Astrocyte (in vitro differentiated cells and primary cell): ENCODE data around the gene FER. TPM values are rescaled to one million over a fixed set of nuclear protein-coding genes. Genes with fewer than 3 reads are reported as not detected.

Source experiments
- DNase-seq: peaks from one replicate; pipeline ENCODE4 v3.0.0-alpha.2; 2010; ENCODE audit warnings: low read depth
- FAIRE-seq: peaks from 2 replicates; lab custom pipeline; 2011; peaks lifted over from hg19 to GRCh38; lab: Jason Lieb, UNC
- H2AFZ ChIP-seq: 2 replicates; pipeline ENCODE4 v1.6.0; 2012; ENCODE audit warnings: low read depth, low read length, inconsistent platforms
- H3K27ac ChIP-seq: 2 replicates; pipeline ENCODE4 v1.5.1; 2011; ENCODE audit warnings: low read depth, low read length, inconsistent platforms
- H3K27me3 ChIP-seq: 2 replicates; pipeline ENCODE4 v1.6.0; 2011; ENCODE audit warnings: low read length, inconsistent platforms; ENCODE audit not compliant: insufficient read depth
- H3K36me3 ChIP-seq: 2 replicates; pipeline ENCODE4 v1.5.1; 2011; ENCODE audit warnings: low read length, inconsistent platforms; ENCODE audit not compliant: insufficient read depth
- H3K4me1 ChIP-seq: 2 replicates; pipeline ENCODE4 v1.5.1; 2011; ENCODE audit warnings: low read length, inconsistent platforms; ENCODE audit not compliant: insufficient read depth
- H3K4me2 ChIP-seq: 2 replicates; pipeline ENCODE4 v1.6.0; 2012; ENCODE audit warnings: low read length, inconsistent platforms
- H3K4me3 ChIP-seq: 2 replicates; pipeline ENCODE4 v1.5.1; 2011; ENCODE audit warnings: low read depth, mild to moderate bottlenecking, low read length, inconsistent platforms; ENCODE audit not compliant: insufficient read depth
- H3K79me2 ChIP-seq: 2 replicates; pipeline ENCODE4 v1.6.0; 2012; ENCODE audit warnings: mild to moderate bottlenecking, low read length, inconsistent platforms; ENCODE audit not compliant: insufficient read depth
- H3K9ac ChIP-seq: 2 replicates; pipeline ENCODE4 v1.6.0; 2012; ENCODE audit warnings: mild to moderate bottlenecking, low read length, inconsistent platforms
- H3K9me3 ChIP-seq: 2 replicates; pipeline ENCODE4 v1.5.1; 2012; ENCODE audit warnings: low read depth, mild to moderate bottlenecking, low read length, inconsistent platforms; ENCODE audit not compliant: insufficient read depth
- H4K20me1 ChIP-seq: 2 replicates; pipeline ENCODE4 v1.6.0; 2012; ENCODE audit warnings: low read length, inconsistent platforms; ENCODE audit not compliant: insufficient read depth
- H3K27ac Mint-ChIP-seq: one replicate; pipeline ENCODE4 v1.8.0; 2021; ENCODE audit warnings: mild to moderate bottlenecking, mixed read lengths; ENCODE audit not compliant: unreplicated experiment
- H3K27me3 Mint-ChIP-seq: one replicate; pipeline ENCODE4 v1.8.0; 2021; ENCODE audit warnings: low read depth, mixed read lengths; ENCODE audit not compliant: unreplicated experiment
- H3K36me3 Mint-ChIP-seq: one replicate; pipeline ENCODE4 v1.8.0; 2021; ENCODE audit warnings: low read depth, mixed read lengths; ENCODE audit not compliant: unreplicated experiment
- H3K4me1 Mint-ChIP-seq: one replicate; pipeline ENCODE4 v1.8.0; 2021; ENCODE audit warnings: low read depth, mixed read lengths; ENCODE audit not compliant: unreplicated experiment
- H3K4me3 Mint-ChIP-seq: one replicate; pipeline ENCODE4 v1.8.0; 2021; ENCODE audit warnings: mild to moderate bottlenecking, moderate library complexity, mixed read lengths; ENCODE audit not compliant: unreplicated experiment
- H3K9me3 Mint-ChIP-seq: one replicate; pipeline ENCODE4 v1.8.0; 2021; ENCODE audit warnings: mild to moderate bottlenecking, mixed read lengths; ENCODE audit not compliant: unreplicated experiment
- EZH2 ChIP-seq: IDR thresholded peaks from 2 replicates; pipeline ENCODE4 v1.6.1; 2012; ENCODE audit warnings: mild to moderate bottlenecking, low read length, inconsistent platforms; ENCODE audit not compliant: insufficient read depth
- total RNA-seq: library from RNA; stranded (reverse); gene quantifications from 2 replicates; pipeline ENCODE4 v1.2.1, GENCODE V29; 2021
- TF ChIP-seq, protein P1 (sequence below): IDR thresholded peaks from 2 replicates; pipeline ENCODE4 v1.5.1; 2011; ENCODE audit warnings: low read depth, mild to moderate bottlenecking, inconsistent platforms, low read length, moderate library complexity; ENCODE audit not compliant: insufficient read depth

The FER gene
- total RNA-seq, 1 donor from 2014 or later = 21.6 TPM

DNA sequence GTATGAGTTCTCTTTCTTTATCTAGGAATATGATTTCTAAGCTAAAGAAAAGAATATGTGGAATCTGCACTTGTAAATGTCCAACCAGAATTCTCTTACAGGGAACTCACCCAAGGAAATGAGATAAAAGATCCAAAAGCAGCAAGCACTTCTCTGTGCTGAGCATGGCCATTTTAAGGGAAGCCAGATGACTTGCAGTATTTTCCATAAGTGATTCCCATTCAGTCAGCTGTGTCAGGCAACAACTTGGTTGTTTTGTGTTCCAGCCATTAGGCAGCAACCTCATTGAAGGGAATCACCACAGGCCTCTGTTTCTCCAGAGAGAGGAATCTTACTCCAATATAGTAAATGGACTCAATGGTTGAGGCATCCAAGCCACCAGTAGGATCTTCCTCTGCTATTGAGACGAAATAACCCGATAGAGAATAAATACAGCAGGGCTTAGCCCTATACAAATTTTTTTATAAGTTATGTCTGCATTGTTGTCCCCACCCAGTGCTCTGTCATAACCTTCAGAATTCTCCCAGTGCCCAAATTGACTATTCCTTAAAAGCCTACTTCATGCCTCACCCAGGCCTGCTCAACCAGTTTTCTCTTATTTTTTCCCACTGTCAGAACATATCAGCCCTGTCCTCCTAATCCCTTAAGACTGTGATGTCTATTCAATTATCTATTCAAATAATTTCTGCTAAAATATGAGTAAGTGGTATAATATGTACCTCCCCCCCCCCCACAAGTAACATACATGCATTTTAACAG lies 425.5 kb downstream of the FER start:
- H3K4me3 Mint-ChIP-seq = no peak overlapping the region
- Histone ChIP-seq H3K36me3 (no peaks in the 10 kb centered on the region), H2AFZ (no peak overlapping the region), H3K4me1 (no peaks in the 10 kb centered on the region), H3K9ac (no peak overlapping the region), H3K27me3 (no peaks in the 10 kb centered on the region), H3K4me3 (no peak overlapping the region), H3K9me3 (no peaks in the 10 kb centered on the region), H3K4me2 (no peak overlapping the region), H3K27ac (no peak overlapping the region), H4K20me1 (no peaks in the 10 kb centered on the region), H3K79me2 (no peaks in the 10 kb centered on the region)
- H3K4me1 Mint-ChIP-seq = no peaks in the 10 kb centered on the region
- FAIRE-seq (no peak), DNase-seq (no peak)
- H3K9me3 Mint-ChIP-seq = no peaks in the 10 kb centered on the region
- H3K27ac Mint-ChIP-seq = no peak overlapping the region
- no peak for TF ChIP-seq EZH2
- TF ChIP-seq, protein P1, sequence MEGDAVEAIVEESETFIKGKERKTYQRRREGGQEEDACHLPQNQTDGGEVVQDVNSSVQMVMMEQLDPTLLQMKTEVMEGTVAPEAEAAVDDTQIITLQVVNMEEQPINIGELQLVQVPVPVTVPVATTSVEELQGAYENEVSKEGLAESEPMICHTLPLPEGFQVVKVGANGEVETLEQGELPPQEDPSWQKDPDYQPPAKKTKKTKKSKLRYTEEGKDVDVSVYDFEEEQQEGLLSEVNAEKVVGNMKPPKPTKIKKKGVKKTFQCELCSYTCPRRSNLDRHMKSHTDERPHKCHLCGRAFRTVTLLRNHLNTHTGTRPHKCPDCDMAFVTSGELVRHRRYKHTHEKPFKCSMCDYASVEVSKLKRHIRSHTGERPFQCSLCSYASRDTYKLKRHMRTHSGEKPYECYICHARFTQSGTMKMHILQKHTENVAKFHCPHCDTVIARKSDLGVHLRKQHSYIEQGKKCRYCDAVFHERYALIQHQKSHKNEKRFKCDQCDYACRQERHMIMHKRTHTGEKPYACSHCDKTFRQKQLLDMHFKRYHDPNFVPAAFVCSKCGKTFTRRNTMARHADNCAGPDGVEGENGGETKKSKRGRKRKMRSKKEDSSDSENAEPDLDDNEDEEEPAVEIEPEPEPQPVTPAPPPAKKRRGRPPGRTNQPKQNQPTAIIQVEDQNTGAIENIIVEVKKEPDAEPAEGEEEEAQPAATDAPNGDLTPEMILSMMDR = no peak
- H3K27me3 Mint-ChIP-seq = no peaks in the 10 kb centered on the region
- no peaks in the 10 kb centered on the region for H3K36me3 Mint-ChIP-seq

DNA sequence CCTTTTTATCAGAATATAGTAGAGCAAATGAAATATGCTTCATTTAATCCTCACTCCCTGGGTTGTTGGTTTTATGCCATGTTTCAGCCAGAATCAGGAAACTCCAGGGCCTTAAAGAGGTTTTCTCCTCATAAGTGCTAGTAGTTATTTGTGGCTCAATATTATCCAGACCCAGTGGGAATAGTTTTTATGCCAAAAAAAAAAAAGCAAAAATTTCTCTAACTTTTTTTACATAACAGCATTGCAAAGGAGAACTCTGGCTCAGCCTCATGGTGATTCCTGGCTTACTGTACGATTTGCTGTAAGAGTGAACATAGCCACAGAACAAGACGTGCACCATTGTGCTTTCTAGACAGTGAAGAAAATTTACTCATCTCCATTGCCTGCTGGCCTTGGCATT lies 429.5 kb downstream of the FER start:
- H3K27me3 ChIP-seq = no peaks in the 10 kb centered on the region
- H3K27me3 Mint-ChIP-seq = no peaks in the 10 kb centered on the region
- no peaks in the 10 kb centered on the region for H3K9me3 Mint-ChIP-seq
- no peaks in the 10 kb centered on the region for H3K4me1 Mint-ChIP-seq
- H3K9ac ChIP-seq = no peak overlapping the region
- no peaks in the 10 kb centered on the region for H4K20me1 ChIP-seq
- TF ChIP-seq, protein P1 = no peak
- no peak for TF ChIP-seq EZH2
- no peak for FAIRE-seq
- no peaks in the 10 kb centered on the region for H3K9me3 ChIP-seq
- H3K27ac Mint-ChIP-seq = no peak overlapping the region
- no peaks in the 10 kb centered on the region for H3K79me2 ChIP-seq
- no peak overlapping the region for H3K27ac ChIP-seq
- H3K4me1 ChIP-seq = no peaks in the 10 kb centered on the region
- H3K4me2 ChIP-seq = no peak overlapping the region
- no peak overlapping the region for H3K4me3 Mint-ChIP-seq
- H3K36me3 ChIP-seq = no peaks in the 10 kb centered on the region
- H3K36me3 Mint-ChIP-seq = no peaks in the 10 kb centered on the region
- H3K4me3 ChIP-seq = no peak overlapping the region
- no peak overlapping the region for H2AFZ ChIP-seq
- no peak for DNase-seq

DNA sequence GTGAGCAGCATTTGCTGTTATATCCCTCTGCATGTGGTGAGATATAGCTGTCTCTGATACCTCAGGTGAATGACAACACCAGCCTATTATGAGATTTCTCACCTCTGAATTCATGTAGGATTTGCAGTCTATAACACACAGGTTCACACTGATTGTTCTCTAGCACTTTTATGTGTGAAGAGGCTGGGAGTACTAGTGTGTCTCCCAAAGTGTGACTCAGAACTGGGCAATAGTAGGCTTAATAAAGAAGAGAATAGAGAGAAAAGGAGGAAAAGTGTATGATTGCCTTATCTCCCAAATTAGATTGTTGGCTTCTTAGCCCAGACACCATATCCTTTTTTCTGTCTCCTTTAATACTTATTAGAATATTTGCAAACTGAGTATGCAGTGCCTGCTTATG lies 430.1 kb downstream of the FER start:
- H3K9me3 ChIP-seq = no peaks in the 10 kb centered on the region
- H3K4me2 ChIP-seq = no peak overlapping the region
- no peaks in the 10 kb centered on the region for H3K79me2 ChIP-seq
- no peaks in the 10 kb centered on the region for H3K36me3 Mint-ChIP-seq
- no peaks in the 10 kb centered on the region for H3K4me1 ChIP-seq
- FAIRE-seq (no peak), DNase-seq (no peak)
- no peaks in the 10 kb centered on the region for H3K36me3 ChIP-seq
- H3K4me3 Mint-ChIP-seq = no peak overlapping the region
- H2AFZ ChIP-seq = no peak overlapping the region
- H3K4me1 Mint-ChIP-seq = no peaks in the 10 kb centered on the region
- H3K27me3 Mint-ChIP-seq = no peaks in the 10 kb centered on the region
- H3K4me3 ChIP-seq = no peak overlapping the region
- no peak overlapping the region for H3K27ac Mint-ChIP-seq
- H3K27ac ChIP-seq = no peak overlapping the region
- no peaks in the 10 kb centered on the region for H3K27me3 ChIP-seq
- H4K20me1 ChIP-seq = no peaks in the 10 kb centered on the region
- no peak overlapping the region for H3K9ac ChIP-seq
- TF ChIP-seq, protein P1 = no peak
- H3K9me3 Mint-ChIP-seq = no peaks in the 10 kb centered on the region
